ENCODE results near the gene CDKAL1.

CDKAL1 gene

DNA sequence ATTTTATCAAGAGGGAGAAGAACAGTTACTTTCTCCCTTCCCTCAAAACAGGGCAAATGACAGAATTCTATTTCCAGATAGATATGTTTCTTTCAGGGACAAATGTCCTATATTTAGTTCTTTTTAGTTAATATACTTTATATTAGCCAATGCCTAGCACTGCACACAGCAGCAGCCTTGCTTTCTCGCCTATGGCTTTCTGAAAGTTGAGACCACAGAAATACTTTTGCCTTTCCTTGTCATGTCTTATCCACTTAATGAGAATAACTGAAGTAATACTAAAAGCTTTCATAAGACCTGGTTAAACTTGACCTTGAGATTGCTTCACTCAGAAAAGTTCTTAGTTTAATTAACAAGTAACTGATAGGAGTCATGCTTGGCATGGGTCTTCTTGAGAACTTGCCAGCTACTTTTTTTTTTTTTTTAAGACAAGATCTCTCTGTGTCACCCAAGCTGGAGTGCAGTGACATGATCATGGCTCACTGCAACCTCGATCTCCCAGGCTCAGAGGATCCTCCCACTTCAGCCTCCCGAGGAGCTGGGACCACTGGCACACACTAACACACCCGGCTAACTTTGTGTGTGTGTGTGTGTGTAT is 159.3 kb downstream of the CDKAL1 start:
- no peaks in the 10 kb centered on the region for H3K36me3 ChIP-seq (ENCODE audit: insufficient read depth, low read length)
- peaks cover 83% of the 10 kb centered on the region for H3K4me1 ChIP-seq (ENCODE audit: insufficient read depth, low read length, poor library complexity, severe bottlenecking)
- peak overlapping the region; percentile 38 for H3K4me2 ChIP-seq (ENCODE audit: low read depth, low read length, poor library complexity, severe bottlenecking)
- H4K20me1 ChIP-seq (ENCODE audit: insufficient read depth, low read length, poor library complexity, severe bottlenecking), result no peaks in the 10 kb centered on the region
- TF ChIP-seq, protein P1, sequence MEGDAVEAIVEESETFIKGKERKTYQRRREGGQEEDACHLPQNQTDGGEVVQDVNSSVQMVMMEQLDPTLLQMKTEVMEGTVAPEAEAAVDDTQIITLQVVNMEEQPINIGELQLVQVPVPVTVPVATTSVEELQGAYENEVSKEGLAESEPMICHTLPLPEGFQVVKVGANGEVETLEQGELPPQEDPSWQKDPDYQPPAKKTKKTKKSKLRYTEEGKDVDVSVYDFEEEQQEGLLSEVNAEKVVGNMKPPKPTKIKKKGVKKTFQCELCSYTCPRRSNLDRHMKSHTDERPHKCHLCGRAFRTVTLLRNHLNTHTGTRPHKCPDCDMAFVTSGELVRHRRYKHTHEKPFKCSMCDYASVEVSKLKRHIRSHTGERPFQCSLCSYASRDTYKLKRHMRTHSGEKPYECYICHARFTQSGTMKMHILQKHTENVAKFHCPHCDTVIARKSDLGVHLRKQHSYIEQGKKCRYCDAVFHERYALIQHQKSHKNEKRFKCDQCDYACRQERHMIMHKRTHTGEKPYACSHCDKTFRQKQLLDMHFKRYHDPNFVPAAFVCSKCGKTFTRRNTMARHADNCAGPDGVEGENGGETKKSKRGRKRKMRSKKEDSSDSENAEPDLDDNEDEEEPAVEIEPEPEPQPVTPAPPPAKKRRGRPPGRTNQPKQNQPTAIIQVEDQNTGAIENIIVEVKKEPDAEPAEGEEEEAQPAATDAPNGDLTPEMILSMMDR (conservative IDR thresholded peaks at IDR 0.05; ENCODE audit: low read length), result no peak
- TF ChIP-seq EZH2phosphoT487 (IDR thresholded peaks at IDR 0.05; ENCODE audit: borderline replicate concordance), result no peak
- H3F3A ChIP-seq (ENCODE audit: low read depth), result no peaks in the 10 kb centered on the region
- H3K9ac ChIP-seq (ENCODE audit: low read depth, low read length, poor library complexity, severe bottlenecking), result peak overlapping the region; percentile 67
- no peaks in the 10 kb centered on the region for H3K27me3 ChIP-seq (ENCODE audit: insufficient read depth, low read length, poor library complexity, severe bottlenecking)
- no peaks in the 10 kb centered on the region for H3K9me3 ChIP-seq (ENCODE audit: insufficient read depth, low read depth, low read length)
- no peaks in the 10 kb centered on the region for H3K9me2 ChIP-seq (replicated peaks; ENCODE audit: low read depth, low read length)
- peaks cover 80% of the 10 kb centered on the region for H3K79me2 ChIP-seq (ENCODE audit: insufficient read depth, low read length)
- H3K4me3 ChIP-seq (ENCODE audit: low read length, poor library complexity, severe bottlenecking), result no peak overlapping the region
- H2AFZ ChIP-seq (ENCODE audit: low read length), result 0 out of 2 replicates have a peak overlapping the region, but pooled peaks have one; percentile 14

DNA sequence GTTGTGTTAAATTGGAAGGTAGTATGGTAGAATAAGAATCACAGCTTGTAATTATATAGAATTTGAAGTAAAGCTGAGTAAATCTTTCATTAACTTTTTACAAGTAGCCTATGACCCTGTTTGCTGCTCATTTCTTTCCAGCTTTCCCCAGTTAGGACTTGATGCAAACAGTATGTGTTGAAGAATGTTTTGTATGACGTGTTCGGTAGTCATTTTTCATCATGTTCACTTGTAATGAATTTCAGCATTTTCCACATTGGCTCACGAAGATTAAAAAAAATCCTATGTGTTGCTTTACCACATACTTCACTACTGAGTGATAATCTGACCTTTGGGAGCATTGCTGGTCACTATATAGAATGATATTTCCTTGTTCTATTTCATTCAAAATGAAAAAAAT is 162.4 kb downstream of the CDKAL1 start:
- peaks cover 93% of the 10 kb centered on the region for H3K4me1 ChIP-seq (ENCODE audit: insufficient read depth, low read length, poor library complexity, severe bottlenecking)

DNA sequence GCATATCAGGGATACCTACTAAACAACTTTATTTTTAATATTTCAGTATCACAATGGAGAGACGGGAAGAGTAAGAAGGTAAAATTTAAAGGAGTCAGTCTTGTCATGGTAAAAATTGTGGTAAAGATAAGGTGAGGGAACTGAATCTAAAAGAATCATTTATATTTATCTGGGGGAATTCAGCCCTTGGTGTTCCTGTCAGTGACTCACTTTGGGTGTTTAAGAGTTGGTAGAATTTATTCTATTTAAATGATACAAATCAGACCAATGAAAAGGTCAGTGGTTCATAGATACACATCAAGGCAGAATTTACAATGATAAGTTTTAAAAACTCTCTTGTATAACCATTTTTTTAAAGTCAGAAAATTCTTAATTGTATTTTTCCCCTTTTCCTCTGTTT is 164.4 kb downstream of the CDKAL1 start:
- no peak for TF ChIP-seq EZH2phosphoT487 (IDR thresholded peaks at IDR 0.05; ENCODE audit: borderline replicate concordance)
- TF ChIP-seq, protein P1 (conservative IDR thresholded peaks at IDR 0.05; ENCODE audit: low read length), result no peak
- H4K20me1 ChIP-seq (ENCODE audit: insufficient read depth, low read length, poor library complexity, severe bottlenecking), result no peaks in the 10 kb centered on the region
- peaks cover 83% of the 10 kb centered on the region for H3K4me1 ChIP-seq (ENCODE audit: insufficient read depth, low read length, poor library complexity, severe bottlenecking)
- no peaks in the 10 kb centered on the region for H3F3A ChIP-seq (ENCODE audit: low read depth)
- peaks cover 74% of the 10 kb centered on the region for H3K79me2 ChIP-seq (ENCODE audit: insufficient read depth, low read length)
- H3K9me2 ChIP-seq (replicated peaks; ENCODE audit: low read depth, low read length), result no peaks in the 10 kb centered on the region
- no peaks in the 10 kb centered on the region for H3K36me3 ChIP-seq (ENCODE audit: insufficient read depth, low read length)
- H3K9me3 ChIP-seq (ENCODE audit: insufficient read depth, low read depth, low read length), result no peaks in the 10 kb centered on the region
- peak overlapping the region; percentile 12 for H3K4me2 ChIP-seq (ENCODE audit: low read depth, low read length, poor library complexity, severe bottlenecking)
- H2AFZ ChIP-seq (ENCODE audit: low read length), result no peak overlapping the region
- no peaks in the 10 kb centered on the region for H3K27me3 ChIP-seq (ENCODE audit: insufficient read depth, low read length, poor library complexity, severe bottlenecking)
- peak overlapping the region; percentile 50 for H3K9ac ChIP-seq (ENCODE audit: low read depth, low read length, poor library complexity, severe bottlenecking)
- H3K4me3 ChIP-seq (ENCODE audit: low read length, poor library complexity, severe bottlenecking), result no peak overlapping the region

More for the DNA sequence above, 162.4 kb downstream of the CDKAL1 start:
- Histone ChIP-seq H3K9ac (ENCODE audit: low read depth, low read length, poor library complexity, severe bottlenecking) (no peak overlapping the region), H3K27me3 (ENCODE audit: insufficient read depth, low read length, poor library complexity, severe bottlenecking) (no peaks in the 10 kb centered on the region), H4K20me1 (ENCODE audit: insufficient read depth, low read length, poor library complexity, severe bottlenecking) (no peaks in the 10 kb centered on the region), H3F3A (ENCODE audit: low read depth) (no peaks in the 10 kb centered on the region), H3K4me3 (ENCODE audit: low read length, poor library complexity, severe bottlenecking) (no peak overlapping the region), H2AFZ (ENCODE audit: low read length) (no peak overlapping the region), H3K36me3 (ENCODE audit: insufficient read depth, low read length) (no peaks in the 10 kb centered on the region), H3K4me2 (ENCODE audit: low read depth, low read length, poor library complexity, severe bottlenecking) (no peak overlapping the region), H3K79me2 (ENCODE audit: insufficient read depth, low read length) (peaks cover 67% of the 10 kb centered on the region), H3K9me3 (ENCODE audit: insufficient read depth, low read depth, low read length) (no peaks in the 10 kb centered on the region), H3K9me2 (replicated peaks; ENCODE audit: low read depth, low read length) (no peaks in the 10 kb centered on the region)
- TF ChIP-seq, protein P1 (conservative IDR thresholded peaks at IDR 0.05; ENCODE audit: low read length), result no peak
- no peak for TF ChIP-seq EZH2phosphoT487 (IDR thresholded peaks at IDR 0.05; ENCODE audit: borderline replicate concordance)
